SHP77 (cell line): Measurements from ENCODE around the gene LMBRD1.
"Not testable (repeated sequence)": the region's sequence is repeated elsewhere in the genome, so short reads cannot be mapped to it uniquely, and the experiment has no call there.

Experiments
- DNase-seq, 2 experiments: peaks; one replicate each; lab custom pipeline; 2025; lab: John Stamatoyannopoulos, UW

Gene LMBRD1

DNA sequence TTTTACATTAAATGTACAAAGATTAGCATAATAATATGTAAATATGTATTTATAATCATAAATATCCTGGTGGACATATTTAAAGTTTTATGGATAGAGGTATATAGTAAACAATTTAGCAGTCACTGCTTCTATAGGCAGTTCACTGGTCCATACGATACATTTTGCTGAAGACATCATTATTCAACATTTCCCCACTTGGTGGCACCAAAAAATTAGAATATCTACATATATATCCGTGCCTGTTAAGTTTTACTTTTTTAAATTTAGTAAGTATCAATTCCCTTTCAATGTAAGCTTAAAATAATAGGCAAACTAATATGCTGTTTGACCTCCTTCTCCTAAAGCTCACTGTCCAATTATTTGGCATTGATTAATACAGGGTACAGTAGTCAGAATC lies 64.2 kb downstream of the LMBRD1 start:
- no peak for DNase-seq

DNA sequence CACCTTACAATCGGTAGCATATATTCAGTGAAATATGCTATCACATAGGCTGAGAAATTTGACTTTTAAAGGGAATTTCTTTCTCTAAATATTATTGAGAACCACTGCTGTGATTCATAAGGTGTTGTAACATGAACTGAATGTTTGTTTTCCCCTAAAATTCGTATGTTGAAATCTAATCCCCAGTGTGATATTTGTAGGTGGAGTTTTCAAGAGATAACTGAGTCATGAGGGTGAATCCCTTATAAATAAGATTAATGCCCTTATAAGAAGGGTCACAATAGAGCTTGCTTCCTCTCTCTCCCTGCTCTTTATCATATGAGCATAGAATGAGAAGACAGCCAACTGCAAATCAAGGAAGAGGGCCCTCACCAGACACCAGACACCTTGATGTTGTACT lies 64.8 kb downstream of the LMBRD1 start:
- DNase-seq: no peak

DNA sequence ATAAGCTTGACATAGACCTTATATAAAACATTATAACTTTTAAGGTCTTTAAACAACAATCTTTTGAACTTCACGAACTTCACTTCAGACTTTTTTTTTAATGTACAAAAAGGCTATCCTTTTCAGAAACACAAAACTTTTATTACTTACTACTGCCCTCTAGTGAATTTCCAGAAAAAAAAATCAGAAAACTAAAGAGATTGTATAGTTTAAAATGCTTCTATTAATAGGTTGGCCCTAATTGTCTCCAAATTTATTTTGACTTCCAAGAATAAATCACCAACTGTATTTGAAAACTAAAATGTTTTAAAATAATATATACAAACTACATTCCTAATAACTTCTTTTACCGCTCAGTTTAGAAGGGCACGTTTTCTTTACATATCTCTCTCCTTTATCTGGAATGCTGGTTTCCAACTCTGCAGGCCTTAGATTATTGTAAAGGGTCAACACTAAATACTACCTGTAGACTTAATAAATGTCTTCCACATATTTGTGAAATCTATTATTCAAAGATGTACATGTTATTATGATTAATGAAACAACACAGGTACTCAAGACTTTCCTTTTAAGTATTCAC lies 66.8 kb downstream of the LMBRD1 start:
- no peak for DNase-seq

DNA sequence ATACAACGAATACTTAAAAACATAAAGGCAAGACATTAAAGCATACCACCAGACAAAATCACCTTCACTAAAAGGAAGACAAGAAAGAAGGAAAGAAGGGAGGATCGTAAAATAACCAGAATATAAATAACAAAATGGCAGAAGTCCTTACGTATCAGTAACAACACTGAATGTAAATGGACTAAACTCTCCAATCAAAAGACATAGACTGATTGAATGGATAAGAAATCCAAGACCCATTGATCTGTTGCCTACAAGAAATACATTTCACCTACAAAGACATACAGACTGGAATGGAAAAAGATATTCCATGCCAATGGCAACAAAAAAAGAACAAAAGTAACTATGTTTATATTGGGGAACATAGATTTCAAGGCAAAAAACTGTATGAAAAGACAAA lies 74.1 kb downstream of the LMBRD1 start:
- no peak for DNase-seq

DNA sequence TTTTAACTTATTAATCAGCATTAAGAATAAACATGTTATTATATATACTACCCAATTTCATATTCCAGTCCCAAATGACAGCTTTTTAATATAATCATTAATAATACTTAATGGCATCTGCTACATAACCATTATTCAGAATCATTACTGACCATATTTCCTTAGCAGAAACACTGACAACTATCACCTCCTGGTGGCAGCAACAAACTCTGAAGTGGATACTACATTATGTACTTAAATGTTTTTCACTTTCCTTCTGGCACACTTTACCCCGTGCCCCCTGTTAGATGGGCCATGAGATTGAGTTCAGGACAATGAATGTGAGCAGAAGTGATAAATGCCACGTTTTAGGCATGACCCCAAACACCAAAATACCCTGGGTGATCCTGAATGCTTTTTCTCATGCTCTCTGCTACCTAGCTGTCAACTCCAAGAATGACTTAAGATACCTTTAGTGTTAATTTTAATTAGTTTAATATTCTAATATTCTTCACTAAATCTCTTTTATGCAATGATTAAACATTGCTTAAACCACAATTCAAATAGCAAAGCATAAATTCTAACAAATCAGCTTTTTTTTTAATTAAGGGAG lies 77.1 kb downstream of the LMBRD1 start:
- DNase-seq: no peak

DNA sequence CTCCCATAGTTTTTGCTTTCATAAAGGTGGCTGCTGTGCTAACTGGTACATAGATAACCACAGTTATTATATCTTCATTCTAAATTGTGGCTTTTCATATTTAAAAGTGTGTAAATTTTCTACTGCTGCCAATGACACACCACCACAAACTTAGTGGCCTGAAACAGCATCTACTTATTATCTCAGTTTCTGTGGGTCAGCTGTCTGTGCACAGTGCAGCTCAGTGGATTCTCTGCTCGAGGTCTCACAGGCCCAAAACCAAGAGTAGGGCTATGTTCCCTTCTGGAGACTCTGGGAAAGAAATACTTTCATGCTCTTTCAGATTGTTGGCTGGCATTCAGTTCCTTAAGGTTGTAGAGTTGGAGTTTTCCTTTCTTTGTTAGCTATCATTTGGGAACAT lies 90.1 kb downstream of the LMBRD1 start:
- DNase-seq: no peak

DNA sequence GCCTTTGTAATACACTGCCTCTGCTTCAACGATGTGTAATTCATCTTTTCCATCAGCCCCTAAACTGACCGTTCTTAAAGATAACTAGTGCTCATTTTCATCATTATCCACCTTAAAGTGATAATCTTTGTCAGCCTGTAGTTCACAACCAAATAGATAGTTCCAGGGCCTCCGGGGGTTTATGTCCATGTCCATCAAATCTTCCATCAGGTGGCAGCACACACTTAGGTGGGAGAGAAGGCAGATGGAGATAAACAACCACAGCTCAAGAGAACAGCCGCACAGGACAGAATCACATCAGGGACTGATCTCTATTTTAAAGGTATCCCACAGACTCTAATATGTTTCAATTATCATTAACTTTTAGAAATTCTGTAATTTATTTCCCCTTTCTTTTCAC lies 90.9 kb downstream of the LMBRD1 start:
- DNase-seq: no peak

DNA sequence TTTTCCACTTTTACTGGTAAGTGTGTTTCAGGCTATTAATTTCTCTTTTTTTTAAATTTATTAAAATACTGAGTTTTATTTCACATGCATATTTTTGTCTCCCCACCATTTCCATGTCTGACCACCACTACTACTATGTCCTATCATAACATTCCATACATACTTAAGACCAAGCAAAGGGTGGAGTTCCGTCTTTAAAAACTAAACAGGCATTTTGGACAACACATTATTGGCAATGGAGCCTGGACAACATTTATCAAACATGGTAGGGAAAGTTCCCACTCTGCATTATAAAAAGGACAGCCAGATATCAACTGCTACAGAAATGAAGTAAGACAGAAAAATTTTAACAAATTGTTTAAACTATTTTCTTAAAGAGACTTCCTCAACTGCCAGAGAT lies 91.9 kb downstream of the LMBRD1 start:
- DNase-seq: no peak

DNA sequence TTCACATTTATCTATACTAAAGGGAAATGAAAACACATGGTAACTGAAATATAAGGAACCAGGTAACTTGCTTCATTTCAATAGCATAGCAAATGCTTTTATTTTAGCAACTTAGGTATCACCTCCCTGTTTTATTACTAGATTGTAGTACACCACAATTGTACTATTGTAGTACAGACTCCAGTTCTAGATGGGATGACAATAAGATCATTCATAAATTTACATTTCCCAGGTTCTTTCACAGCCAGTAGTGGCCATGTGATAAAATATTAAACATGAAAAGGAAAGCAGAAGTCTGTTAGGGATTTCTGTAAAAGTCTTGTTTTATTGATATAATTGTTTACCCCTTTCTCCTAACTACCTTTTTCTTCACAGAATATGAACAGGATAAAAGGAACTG lies 97.2 kb downstream of the LMBRD1 start:
- no peak for DNase-seq

DNA sequence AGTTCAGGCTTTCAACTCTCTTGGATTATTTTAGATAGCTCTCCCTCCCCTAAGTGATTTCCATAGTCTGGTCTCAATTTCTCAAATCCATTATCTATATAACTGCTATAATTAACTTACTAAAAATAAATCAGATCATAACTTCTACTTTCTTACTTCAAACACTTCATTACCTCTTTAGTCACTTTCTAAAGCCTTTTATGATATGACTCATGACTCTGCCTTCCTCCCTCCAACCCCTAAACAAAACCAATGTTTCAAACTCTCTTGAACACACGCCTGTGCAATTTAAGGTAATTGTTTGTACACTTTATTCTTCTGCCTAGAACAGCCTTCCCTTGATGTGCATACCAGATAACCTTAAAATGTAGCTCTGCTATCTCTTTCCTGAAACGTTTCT lies 100.5 kb downstream of the LMBRD1 start:
- no peak for DNase-seq

DNA sequence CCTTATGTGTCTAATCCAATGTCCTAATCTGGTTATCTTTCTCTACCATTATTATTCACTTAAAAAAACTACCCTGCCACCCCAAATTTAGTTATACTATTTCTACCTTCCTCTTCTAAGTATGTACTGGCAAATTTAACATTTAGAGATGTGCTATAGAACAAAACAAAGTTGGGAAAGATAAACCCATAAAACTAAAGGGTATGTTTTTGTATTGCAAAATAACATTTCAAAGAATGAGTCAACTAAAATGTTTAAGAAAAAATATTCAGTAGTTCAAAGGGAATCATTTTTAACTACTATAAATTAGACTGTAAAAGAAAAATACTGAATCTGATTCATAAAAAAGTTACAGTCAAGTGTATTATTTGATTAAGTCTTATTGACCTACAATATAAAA lies 103.0 kb downstream of the LMBRD1 start:
- DNase-seq: no peak

DNA sequence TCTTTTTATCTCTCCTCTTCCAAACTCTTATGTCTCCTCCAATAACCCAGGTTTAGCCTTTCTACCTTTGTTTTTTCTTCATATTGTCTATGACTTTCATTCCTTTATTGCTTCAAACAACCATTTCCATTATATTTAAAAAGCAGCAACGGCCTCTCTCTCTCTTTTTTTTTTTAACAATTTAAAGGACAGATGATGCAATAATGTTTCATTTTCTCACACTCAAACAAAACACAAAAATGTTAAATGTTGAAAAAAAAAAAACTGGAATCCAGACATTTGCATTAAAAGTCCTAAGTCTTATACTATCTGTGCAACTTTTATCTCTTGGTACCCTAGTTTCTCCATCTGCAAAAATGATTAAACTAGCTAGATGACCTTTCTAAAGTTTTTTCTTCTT lies 105.8 kb downstream of the LMBRD1 start:
- DNase-seq: no peak

DNA sequence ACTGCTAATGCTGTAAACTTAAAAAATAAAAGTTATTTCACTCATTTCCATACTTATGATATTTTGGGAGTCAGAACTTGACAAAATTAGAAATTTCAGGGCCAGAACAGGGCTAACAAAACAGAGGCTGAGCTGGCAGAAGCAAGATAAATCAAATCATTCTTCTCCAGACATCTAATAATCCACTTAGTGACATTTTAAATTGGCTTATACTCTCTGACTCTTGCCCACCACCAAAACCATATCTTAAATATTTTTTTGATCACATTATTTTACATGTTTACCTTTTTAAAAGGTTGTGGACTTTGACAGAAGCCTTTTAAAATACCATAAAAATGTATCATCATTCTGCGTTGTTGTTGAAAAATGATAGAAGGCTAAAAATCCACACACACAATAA lies 116.5 kb downstream of the LMBRD1 start:
- no peak for DNase-seq

DNA sequence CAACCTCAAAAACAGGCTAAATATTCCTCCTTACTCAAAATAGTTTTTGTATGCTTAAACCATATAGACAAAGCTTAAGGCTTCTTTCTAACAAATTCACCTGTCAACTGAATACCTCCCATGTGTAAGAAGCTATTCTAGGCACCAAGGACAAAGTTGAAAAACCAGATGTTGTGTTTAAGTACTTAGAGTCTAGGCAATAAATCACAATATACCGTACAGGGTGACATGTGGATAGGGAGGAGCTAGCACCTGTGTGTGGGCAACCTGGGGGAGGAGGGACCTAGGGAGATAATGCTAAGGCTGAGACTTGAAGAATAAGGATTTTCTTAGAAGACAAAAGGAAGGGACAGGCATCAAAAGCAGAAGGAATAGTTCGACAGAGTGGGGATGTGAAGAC lies 123.5 kb downstream of the LMBRD1 start:
- DNase-seq: no peak

DNA sequence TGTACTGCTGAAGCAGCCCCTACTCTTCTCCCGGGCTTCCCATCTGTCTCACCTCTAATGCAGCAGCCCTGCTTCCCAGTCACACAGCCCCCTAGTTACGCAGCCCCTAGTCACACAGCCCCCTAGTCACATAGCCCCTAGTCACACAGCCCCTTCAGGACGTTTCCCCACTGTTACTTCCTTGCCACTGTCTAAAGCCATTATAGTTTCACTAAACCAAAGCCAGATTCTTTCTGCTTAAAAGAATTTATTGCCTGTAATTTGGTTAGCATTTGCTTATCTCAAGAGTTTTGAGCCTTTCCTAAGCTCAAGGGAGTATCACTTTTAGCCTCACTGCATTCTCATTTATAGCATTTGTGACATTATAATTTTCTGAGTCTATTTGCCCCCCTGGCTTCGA lies 127.9 kb downstream of the LMBRD1 start:
- no peak for DNase-seq

DNA sequence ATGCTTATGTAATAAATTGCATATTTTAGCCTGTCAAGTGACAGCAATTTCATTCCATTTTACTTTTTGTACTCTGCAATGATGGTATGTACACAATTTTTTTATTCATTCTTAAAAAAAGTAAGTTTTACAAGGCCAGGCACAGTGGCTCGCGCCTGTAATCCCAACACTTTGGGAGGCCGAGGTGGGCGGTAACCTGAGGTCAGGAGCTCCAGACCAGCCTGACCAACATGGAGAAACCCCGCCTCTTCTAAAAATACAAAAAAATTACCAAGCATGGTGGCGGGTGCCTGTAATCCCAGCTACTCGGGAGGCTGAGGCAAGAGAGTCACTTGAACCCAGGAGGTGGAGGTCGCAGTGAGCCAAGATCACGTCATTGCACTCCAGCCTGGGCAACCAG lies 130.0 kb downstream of the LMBRD1 start:
- DNase-seq: not testable (repeated sequence)

DNA sequence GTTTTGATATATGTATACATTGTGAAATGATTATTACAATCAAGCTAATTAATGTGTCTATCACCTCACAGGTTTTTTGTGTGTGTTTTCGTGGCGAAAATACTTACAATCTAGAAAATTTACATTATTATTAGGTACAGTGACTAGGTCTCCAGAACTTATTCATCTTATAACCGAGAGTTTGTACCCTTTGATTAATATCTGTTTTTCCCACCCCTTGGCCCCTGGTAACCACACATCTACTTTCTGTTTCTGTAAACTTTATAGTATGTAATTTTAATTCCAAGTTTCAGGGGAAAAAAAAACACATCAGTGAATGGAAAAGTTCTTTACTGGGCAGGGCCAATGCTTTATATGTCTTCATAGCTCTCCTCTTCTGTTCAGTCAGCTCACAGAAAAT lies 131.4 kb downstream of the LMBRD1 start:
- no peak for DNase-seq

DNA sequence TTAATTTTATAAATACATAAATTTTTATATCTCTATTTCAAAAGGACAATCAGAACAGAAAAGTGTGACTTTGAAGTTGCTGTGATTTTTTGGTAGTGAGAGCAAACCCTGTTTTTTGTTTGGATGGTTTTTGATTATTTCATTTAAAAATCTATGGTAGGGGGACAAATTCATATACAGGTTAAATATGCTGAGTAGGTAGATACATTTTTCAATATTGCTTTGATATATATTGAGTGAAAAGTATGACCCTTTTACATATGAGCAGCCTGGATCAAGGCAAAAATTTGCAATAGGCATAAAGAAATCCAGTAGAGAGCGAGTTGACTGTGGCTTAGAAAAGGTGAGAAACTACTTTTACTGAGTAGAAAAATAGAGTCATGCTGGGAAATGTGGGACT lies 132.3 kb downstream of the LMBRD1 start:
- no peak for DNase-seq

DNA sequence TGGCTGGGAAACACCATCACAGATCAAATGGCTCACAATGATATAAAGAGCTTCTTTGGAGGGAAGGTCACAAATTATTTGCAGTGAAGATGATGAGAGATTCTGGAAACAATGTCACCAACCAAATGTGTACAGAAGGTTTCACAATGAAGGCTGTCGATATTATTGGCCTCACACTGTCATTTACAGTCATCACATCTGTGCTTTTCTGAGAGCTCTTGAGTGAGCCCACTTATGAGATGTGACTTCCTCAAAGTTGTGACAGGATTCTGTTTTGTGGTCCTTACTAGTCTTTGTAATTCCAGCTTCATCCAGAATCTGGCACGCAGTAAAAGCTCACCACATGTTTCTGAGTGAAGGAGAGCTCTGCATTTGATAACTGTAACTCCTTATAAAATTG lies 133.6 kb downstream of the LMBRD1 start:
- no peak for DNase-seq

DNA sequence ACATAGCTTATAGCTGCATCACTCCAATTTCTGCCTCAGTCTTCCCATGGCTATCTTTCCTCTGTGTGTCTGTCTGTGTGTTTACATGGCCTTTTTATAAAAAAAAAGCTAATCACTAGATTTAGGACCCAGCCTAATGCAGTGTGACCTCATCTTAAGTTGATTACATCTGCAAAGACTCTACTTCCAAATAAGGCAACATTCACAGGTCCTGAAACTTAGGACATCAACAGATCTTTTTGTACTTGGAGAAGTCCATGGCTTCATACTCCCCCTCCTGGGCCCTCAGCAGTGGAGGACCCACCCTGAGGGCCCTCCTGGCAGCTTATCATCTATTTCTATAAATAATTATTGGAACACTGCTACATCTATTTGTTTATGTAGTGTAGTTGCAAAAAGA lies 146.1 kb downstream of the LMBRD1 start:
- no peak for DNase-seq

DNA sequence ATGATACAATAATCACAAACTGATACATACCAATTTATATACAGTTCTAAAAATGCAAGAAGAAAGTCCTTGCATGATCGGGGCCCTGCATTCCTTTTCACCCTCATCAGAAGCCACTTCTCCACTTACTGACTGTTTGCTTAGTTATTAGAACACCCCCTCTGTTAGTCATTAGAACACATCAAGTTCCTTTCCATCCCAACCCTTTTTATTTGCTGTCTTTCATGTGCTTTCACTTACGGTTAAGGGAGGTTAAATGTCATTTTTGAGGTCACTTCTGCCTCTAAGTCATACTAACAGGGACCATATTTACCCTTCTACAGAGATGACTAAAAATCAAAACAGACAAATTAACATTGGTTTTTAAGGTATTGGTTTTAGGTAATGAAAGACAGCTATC lies 149.1 kb downstream of the LMBRD1 start:
- DNase-seq: no peak

DNA sequence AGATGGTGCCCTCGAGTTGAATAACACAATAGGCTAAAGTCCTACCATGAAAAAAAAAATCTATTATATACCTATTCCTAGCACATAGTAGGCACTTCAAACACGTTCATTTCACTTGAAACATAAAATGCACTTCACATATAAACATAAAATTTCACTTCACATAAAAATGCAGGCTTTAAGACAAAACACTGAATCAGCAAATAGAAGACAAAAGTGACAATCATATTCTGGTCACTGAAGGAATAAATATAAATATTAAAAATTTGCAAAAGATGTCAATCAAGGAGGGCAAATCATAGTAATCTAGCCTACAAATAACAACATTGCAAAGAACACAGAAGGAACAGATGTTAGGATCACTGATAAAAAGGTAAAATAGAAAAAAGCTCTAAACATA lies 153.1 kb downstream of the LMBRD1 start:
- DNase-seq: no peak

DNA sequence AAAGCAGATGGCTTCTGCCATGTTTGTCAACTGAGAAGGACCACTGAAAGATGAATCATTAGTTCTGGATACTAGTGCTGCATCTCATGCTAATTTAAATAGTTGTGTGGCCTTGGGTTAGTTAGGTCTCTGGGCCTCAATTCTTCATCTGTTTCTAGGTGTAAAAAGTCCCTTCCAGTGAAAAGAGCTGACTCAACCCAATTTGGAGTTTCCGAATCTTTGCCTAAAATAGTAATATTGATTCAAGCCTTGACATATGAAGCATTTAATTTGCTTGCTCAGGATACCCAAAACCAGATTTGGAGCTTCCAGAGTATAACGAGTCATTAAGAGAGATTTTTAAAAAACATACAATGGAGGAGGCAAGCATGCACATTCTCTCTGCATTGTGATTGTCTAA lies 163.9 kb downstream of the LMBRD1 start:
- no peak for DNase-seq

DNA sequence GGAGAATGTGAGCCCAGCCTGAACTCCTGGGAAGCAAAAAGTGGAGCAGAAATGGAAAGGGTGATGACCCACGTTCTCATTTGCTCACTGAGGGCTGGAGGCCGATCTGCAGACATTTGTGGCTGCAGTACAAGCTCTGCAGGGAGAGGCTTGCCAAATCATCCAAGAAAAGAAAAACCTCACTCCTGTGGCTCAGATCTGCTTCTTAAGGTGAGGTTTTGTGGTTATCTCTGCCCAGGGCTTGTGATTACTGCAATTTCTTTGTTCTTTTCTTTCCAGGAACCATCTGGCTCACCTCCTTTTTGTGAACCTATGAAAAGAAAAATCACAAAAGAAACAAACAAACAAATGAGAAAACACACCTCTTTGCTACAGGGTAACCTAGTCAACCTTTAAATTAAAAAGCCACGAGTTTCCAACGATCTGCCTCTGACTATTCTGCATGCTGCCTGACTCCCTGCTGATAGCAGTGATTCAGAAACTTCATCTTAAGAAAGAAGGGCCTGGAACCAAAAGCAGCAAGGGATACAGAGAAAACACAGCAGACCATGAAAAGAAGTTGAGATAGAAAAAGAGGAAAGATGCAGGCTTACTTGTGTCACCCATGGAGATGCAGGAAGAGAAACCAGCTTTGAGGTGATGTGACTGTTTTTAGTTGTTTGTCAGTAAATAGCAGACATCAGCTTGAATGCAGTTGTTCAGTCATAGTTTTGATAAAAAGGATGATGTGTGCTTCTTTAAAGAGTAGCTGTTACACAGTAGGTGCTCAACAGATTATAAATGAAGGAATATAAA lies 165.1 kb downstream of the LMBRD1 start:
- no peak for DNase-seq
